OCI-LY3 (cell line): ENCODE data around the gene KRT5.

Experiments
- H2AFZ ChIP-seq: fragments of 200-600, 300-600 bp; shearing (Covaris generic); 2 replicates; pipeline ENCODE4 v1.6.0; 2014; ENCODE audit warnings: antibody characterized with exemption, low read depth, low read length
- H3K27ac ChIP-seq: fragments of 200-600, 300-600 bp; sonication (generic); 2 replicates; pipeline ENCODE4 v1.5.1; 2014; ENCODE audit warnings: mild to moderate bottlenecking, low read length, moderate library complexity, mixed read lengths
- H3K27me3 ChIP-seq: fragments of 200-600, 300-600 bp; sonication (generic); 2 replicates; pipeline ENCODE4 v1.6.1; 2014; ENCODE audit warnings: low read depth, low read length, mixed read lengths
- H3K36me3 ChIP-seq: fragments of 200-600, 300-600 bp; sonication (generic); replicated peaks from 2 replicates; pipeline ENCODE3; 2014; ENCODE audit warnings: low read depth, low read length, mixed read lengths
- H3K4me1 ChIP-seq: fragments of 300-600, 200-600 bp; sonication (generic); 2 replicates; pipeline ENCODE4 v1.6.1; 2014; ENCODE audit warnings: low read length, mixed read lengths
- H3K4me2 ChIP-seq: fragments of 200-600, 300-600 bp; sonication (generic); 2 replicates; pipeline ENCODE4 v1.6.1; 2014; ENCODE audit warnings: low read length, mixed read lengths
- H3K4me3 ChIP-seq: fragments of 300-600, 200-600 bp; sonication (generic); 2 replicates; pipeline ENCODE4 v1.5.1; 2014; ENCODE audit warnings: antibody characterized with exemption, mild to moderate bottlenecking, low read length, moderate library complexity
- H3K79me2 ChIP-seq: fragments of 300-600, 200-600 bp; shearing (Covaris generic); 2 replicates; pipeline ENCODE4 v1.6.1; 2014; ENCODE audit warnings: mild to moderate bottlenecking, low read length, mixed read lengths
- H3K9ac ChIP-seq: fragments of 300-600, 200-600 bp; shearing (Covaris generic); 2 replicates; pipeline ENCODE4 v1.6.0; 2014; ENCODE audit warnings: mild to moderate bottlenecking, low read length, moderate library complexity
- H3K9me3 ChIP-seq: fragments of 200-600, 300-600 bp; shearing (Covaris generic); 2 replicates; pipeline ENCODE4 v1.6.1; 2014; ENCODE audit warnings: low read length, mixed read lengths; ENCODE audit not compliant: insufficient read depth
- H4K20me1 ChIP-seq: fragments of 200-600, 300-600 bp; sonication (generic); 2 replicates; pipeline ENCODE4 v1.6.1; 2016; ENCODE audit warnings: low read length, mixed read lengths; ENCODE audit not compliant: insufficient read depth
- EZH2phosphoT487 ChIP-seq: fragments of 200-600 bp; shearing (Covaris generic); IDR thresholded peaks from 2 replicates; pipeline ENCODE4 v1.6.1; 2018; ENCODE audit warnings: antibody characterized with exemption, mixed run types, low read depth
- TF ChIP-seq, protein P1 (sequence below): fragments of 200-600, 300-600 bp; sonication (generic); IDR thresholded peaks from 2 replicates; pipeline ENCODE4 v1.5.1; 2014; ENCODE audit warnings: antibody characterized with exemption, low read length, low read depth

Gene KRT5

DNA sequence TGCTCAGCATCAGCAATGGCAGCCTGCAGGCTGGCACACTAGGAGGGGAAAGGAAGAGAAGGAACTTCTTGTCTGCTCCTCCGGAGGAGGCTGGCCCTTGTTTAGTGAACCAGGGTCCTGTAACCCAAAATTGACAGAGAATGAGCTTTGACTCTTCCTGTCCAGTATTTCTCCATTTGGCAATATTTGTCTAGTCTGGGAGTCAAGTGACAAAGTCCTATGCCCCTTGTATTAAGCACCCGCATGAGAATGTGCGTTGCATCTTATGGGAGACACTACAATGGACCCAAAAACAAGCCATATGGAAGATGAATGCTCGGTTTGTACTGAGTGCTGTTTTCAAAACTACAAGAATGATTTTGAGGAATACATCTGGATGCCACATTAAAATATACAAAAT lies 50.3 kb downstream of the KRT5 start:
- Histone ChIP-seq H3K4me1 (no peaks in the 10 kb centered on the region), H3K79me2 (no peaks in the 10 kb centered on the region), H3K4me3 (no peak overlapping the region), H3K9me3 (no peaks in the 10 kb centered on the region), H2AFZ (no peak overlapping the region), H3K27me3 (peaks cover 3% of the 10 kb centered on the region; the same call in 1 of the 2 replicates), H3K4me2 (no peak overlapping the region), H3K36me3 (no peaks in the 10 kb centered on the region), H3K27ac (no peak overlapping the region), H4K20me1 (no peaks in the 10 kb centered on the region), H3K9ac (no peak overlapping the region)
- TF ChIP-seq EZH2phosphoT487 = no peak
- TF ChIP-seq, protein P1, sequence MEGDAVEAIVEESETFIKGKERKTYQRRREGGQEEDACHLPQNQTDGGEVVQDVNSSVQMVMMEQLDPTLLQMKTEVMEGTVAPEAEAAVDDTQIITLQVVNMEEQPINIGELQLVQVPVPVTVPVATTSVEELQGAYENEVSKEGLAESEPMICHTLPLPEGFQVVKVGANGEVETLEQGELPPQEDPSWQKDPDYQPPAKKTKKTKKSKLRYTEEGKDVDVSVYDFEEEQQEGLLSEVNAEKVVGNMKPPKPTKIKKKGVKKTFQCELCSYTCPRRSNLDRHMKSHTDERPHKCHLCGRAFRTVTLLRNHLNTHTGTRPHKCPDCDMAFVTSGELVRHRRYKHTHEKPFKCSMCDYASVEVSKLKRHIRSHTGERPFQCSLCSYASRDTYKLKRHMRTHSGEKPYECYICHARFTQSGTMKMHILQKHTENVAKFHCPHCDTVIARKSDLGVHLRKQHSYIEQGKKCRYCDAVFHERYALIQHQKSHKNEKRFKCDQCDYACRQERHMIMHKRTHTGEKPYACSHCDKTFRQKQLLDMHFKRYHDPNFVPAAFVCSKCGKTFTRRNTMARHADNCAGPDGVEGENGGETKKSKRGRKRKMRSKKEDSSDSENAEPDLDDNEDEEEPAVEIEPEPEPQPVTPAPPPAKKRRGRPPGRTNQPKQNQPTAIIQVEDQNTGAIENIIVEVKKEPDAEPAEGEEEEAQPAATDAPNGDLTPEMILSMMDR = no peak

DNA sequence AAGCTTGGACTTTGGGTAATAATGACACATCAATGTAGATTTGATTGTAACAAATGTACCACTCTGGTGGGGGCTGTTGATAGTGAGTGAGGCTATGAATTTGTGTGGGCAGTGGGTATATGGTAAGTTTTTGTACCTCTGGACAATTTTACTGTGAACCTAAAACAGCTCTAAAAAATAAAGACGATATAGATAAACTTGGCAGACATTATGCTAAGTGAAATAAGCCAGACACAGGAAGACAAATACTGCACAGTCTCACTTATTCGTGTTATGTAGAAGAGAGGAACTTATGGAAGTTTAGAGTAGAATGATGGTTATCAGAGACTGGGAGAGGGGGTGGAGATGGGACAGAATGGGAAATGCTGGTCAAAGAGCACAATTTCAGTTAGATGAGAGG lies 55.3 kb downstream of the KRT5 start:
- H3K9me3 ChIP-seq = no peaks in the 10 kb centered on the region
- no peaks in the 10 kb centered on the region for H3K4me1 ChIP-seq
- H3K4me3 ChIP-seq = no peak overlapping the region
- H3K27me3 ChIP-seq = peaks cover 29% of the 10 kb centered on the region
- no peak overlapping the region for H3K9ac ChIP-seq
- H3K36me3 ChIP-seq = no peaks in the 10 kb centered on the region
- no peak overlapping the region for H2AFZ ChIP-seq
- H4K20me1 ChIP-seq = no peaks in the 10 kb centered on the region
- H3K27ac ChIP-seq = no peak overlapping the region
- no peaks in the 10 kb centered on the region for H3K79me2 ChIP-seq
- TF ChIP-seq, protein P1 = no peak
- TF ChIP-seq EZH2phosphoT487 = no peak
- no peak overlapping the region for H3K4me2 ChIP-seq
